HK-2 (cell line): ENCODE results near the gene DMRTC2.

Experiments used
- DNase-seq: peaks from one replicate; pipeline ENCODE4 v3.0.0-alpha.2; 2018; ENCODE audit not compliant: unreplicated experiment

The DMRTC2 gene

DNA sequence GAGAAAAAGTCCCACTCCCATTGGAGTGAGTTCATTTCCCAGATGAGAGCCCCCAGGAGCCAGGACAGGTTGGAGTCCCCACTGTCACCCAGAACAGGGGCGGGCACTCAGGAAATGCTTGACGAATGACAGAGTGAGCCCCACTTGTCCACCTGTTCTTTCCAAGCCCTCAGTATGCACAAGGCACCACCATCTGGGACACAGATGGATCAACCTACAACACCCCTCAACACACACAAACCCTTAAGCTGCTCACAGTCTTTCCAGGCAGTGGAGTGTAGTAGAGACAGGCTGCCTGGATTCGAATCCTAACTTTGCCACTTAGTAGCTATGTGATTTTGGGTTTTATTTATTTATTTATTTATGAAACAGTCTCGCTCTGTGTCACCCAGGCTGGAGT, 46.1 kb downstream of the DMRTC2 start:
- no peak for DNase-seq

DNA sequence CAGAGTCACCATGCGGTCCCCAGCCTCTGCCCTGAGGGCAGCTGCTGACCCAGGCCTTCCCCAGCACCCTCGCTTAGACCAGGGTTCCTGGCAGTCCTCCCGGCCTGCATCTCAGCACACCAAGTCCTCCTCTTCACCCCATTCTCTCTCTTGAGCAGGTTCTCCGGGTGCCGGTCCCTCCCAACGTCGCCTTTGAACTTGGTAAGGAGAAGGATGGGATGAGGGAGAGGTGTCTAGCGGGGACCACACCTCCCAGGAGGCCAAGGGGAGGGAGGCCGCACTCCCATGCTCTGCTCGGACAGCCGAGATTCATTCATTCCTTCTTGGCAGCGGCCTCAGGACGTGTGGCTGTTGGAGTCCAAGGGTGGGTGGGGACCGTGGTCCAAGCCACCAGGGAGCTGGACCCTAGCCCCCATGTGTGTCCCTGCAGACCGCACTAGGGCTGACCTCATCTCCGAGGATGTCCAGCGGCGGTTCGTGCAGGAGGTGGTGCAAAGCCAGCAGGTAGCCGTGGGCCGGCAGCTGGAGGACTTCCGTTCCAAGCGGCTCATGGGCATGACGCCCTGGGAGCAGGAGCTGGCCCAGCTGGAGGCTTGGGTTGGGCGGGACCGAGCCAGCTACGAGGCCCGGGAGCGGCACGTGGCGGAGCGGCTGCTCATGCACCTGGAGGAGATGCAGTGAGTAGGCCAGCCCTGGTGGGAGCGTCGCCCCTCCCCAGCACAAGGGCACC, 47.5 kb downstream of the DMRTC2 start:
- DNase-seq = no peak

GRCh38 chr19:41893899-41894298, 49.1 kb downstream of the DMRTC2 start:
- DNase-seq = peak; percentile 35

DNA sequence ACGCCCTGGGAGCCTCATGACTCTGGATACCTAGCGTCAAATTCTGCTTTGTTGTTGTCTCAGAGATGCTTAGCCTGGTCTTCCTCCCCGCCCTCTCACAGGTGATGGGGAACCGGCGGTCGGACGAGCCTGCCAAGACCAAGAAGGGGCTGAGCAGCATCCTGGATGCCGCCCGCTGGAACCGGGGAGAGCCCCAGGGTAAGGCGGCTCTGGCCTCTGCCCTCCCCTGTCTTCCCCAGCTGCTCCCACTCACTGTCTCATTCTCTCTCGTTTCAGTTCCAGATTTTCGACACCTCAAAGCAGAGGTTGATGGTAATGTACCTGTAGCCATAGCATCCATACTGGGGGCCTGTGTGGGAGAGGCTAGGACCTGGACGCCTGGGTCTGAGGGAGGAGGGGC, 49.5 kb downstream of the DMRTC2 start:
- DNase-seq = no peak

DNA sequence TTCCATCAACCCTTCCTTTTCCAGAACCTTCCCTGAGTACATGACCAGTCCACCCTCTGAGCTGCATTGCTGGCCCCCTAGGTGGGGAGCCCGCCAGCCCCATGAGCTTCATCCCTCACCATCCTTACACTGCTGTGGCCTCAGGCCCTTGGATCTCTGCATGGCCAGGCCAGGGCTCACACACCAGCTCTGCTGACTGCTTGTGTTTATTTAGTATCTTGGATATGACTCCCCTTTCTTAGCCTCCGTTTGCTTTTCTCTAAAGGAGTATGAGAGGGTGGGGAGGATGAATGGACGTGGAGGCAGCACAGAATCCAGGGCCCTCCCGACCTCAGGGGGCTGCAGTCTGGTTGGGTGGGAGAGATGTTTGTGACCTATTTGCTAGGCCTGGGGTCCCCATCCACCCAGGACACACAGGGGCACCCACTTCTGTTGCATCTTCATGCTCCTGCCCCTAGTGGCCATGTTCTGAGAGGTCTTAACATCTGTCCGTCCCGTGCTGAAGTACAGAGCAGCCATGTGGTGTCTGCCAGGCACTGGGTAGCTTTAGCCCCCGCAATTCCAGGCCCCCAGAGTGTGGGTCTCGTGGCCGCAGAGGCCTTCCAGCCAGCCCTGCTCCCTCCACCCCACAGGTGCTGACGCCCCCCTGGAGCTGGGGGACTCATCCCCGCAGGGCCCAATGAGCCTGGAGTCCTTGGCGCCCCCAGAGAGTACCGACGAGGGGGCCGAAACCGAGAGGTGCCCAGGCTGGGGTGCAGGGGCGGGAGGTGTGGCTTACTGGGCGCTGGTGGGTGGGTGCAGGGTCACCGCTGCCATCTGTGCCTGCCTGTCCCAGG, 51.1 kb downstream of the DMRTC2 start:
- no peak for DNase-seq

DNA sequence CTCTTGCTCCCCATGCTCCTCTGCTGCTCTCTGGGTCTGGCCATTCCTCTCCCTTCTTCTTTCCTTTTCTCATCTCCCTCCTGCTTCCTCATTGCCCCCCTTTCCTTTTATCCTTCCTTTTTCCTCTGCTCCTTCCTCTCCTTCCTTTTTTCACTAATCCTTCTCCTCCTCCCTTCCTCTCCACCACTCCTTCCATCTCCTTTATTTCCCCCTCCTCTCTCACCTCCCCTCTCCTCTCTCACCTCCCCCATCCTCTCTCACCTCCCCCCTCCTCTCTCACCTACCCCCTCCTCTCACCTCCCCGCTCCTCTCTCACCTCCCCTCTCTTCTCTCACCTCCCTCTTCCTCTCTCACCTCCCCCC, 51.7 kb downstream of the DMRTC2 start:
- no peak for DNase-seq

GRCh38 chr19:41897181-41897580, 52.3 kb downstream of the DMRTC2 start:
- no peak for DNase-seq

- DNase-seq = no peak
These were observed 53.0 kb downstream of the DMRTC2 start for GRCh38 chr19:41897820-41898219.

DNA sequence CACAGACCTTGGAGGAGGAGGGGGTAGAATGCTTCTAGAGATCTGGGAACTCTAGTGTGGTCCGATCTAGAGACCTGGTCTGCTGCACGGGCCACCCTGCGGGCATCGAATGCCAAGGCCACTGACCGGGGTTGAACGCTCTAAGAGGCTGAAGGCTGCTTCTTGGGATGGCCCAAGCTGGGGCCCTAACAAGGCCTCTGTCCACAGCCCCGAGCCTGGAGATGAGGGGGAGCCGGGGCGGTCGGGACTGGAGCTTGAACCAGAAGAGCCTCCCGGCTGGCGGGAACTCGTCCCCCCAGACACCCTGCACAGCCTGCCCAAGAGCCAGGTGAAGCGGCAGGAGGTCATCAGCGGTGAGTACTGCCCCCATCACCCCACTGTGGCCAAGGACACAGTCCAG, 53.4 kb downstream of the DMRTC2 start:
- DNase-seq = no peak
